Inferior parietal cortex (tissue), 1 donor: Measurements from ENCODE around the gene TPSD1.
"Not testable (repeated sequence)": the region's sequence is repeated elsewhere in the genome, so short reads cannot be mapped to it uniquely, and the experiment has no call there.

Experiments
- DNase-seq: peaks from one replicate; pipeline ENCODE4 v3.0.0-alpha.2; 2016; ENCODE audit errors: extremely low spot score

The TPSD1 gene

GRCh38 chr16:1255276-1256122 lies at the start of gene TPSD1:
Gene TPSD1 (plus strand): TSS chr16:1256069. CDS start chr16:1256281, 212 bp downstream.
- not testable (repeated sequence) for DNase-seq

- no peak for DNase-seq
Observed at GRCh38 chr16:1206326-1206725, 49.5 kb upstream of the TPSD1 start.

DNA sequence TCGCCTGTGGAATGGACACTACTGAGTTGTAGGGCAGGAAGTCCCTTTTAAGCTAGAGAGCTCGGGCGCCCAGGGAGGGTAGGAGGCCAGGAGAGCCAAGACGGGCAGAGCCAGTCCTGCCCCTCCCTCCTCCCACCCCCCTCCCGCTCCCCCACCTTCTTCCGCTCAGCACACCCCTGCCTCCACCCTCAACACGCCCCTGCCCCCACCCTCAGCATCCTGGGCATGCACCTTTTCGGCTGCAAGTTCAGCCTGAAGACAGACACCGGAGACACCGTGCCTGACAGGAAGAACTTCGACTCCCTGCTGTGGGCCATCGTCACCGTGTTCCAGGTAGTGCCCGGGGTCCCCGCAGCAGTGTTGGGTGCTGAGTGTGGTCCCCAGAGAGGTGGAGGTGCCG lies 49.1 kb upstream of the TPSD1 start:
- no peak for DNase-seq

DNA sequence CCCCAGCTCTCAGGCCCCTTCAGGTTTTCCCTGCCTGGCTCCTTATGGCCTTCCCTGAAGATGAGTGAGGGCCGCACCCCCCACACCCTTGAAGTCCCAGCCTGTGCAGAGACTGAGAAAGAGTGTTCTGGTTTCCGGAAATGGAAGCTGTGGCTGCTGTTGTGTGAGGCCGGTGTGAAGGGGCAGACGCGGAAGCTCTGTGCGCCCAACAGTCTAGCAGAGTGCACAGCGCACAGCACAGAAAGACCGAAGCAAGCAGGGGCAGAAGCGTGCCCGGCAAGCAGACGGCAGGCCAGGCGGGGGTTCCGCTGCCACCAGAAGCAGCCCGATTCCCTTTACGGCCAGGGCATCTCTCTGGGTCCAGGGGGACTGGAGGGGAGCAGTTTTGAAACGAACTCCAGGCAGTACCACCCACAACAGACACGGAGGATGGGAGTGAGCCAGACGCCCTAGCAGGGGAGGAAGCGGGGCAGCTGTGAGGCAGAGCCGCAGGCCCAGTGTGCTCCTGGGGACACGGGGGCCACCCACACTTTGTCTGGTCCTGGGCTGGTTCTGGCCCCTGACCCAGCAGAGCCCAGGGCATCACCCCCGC lies 47.5 kb upstream of the TPSD1 start:
- DNase-seq = no peak

DNA sequence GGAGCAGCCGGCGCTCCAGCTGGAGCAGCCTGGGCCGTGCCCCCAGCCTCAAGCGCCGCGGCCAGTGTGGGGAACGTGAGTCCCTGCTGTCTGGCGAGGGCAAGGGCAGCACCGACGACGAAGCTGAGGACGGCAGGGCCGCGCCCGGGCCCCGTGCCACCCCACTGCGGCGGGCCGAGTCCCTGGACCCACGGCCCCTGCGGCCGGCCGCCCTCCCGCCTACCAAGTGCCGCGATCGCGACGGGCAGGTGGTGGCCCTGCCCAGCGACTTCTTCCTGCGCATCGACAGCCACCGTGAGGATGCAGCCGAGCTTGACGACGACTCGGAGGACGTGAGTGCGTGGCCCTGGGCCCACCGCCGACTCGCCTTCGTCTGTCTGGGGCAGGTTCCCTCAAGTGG lies 46.8 kb upstream of the TPSD1 start:
- DNase-seq = no peak

GRCh38 chr16:1210461-1210860 lies 45.4 kb upstream of the TPSD1 start:
- DNase-seq = no peak

DNA sequence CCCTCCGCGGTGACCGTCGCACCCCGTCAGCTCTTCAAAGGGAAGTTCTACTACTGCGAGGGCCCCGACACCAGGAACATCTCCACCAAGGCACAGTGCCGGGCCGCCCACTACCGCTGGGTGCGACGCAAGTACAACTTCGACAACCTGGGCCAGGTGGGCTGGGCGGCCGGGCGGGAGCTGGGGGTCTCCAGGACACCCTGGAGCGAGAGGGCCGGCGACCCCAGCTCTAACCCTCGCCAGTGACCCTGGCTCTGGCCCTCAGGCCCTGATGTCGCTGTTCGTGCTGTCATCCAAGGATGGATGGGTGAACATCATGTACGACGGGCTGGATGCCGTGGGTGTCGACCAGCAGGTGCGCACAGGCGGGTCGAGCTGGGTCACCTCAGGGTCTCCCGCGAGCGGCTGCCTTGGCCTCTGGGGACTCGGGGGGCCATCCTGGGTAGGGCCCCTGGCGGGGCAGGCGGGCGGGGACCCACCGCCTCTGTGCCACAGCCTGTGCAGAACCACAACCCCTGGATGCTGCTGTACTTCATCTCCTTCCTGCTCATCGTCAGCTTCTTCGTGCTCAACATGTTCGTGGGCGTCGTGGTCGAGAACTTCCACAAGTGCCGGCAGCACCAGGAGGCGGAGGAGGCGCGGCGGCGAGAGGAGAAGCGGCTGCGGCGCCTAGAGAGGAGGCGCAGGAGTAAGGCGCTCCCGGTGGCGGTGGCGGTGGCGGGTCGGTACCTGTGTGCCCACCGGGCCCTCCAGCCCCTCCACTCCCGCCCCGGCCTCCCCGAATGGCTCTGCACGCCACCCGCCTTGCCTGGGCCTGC lies 44.2 kb upstream of the TPSD1 start:
- DNase-seq = peak; percentile 4

DNA sequence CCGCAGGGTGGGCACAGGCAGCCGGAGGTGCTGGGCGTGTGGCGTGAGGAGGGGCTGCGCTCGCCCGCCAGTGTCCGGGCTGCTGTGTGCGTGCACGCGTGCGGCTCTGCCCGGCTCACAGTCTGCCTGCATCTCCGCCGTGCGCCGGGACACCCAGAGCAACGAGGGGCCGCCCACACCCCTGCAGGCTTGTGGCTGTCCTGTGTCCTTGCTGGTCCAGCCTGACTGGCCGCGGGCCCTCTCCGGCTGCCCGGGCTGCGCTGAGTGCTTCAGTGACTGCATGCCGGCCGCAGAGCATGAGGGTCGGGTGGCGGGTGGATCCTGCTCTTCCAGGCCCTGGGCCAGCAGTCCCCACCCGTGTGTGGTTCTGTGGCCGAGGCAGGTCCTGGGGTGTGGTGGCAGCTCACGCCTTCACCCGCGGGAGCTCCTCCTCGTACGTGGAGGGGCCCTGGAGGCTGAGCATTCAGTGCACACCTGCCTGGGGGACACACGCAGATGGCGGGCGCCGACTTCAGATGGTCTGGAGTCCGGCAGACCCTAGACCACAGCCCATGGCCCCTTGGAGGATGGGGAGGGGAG lies 43.2 kb upstream of the TPSD1 start:
- no peak for DNase-seq

DNA sequence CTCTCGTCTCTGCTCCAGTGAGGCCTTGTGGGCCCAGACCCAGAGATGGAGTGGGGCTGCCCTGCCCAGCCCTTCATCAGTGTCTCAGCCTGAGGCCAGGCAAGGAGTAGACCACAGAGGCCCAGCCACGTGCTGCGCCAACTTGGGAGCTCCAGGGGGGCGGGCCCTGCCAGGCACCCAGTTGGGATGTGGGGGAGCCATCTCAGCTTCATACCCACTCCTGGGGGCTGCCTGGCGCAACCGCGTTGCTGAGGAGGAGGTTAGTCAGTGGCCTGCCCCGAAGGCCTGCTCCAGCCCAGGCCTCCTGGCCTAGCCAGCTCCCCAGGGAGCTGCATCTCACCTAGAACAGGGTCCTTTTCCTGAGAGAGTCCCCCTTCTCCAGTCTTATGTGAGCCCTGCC lies 42.6 kb upstream of the TPSD1 start:
- no peak for DNase-seq

DNA sequence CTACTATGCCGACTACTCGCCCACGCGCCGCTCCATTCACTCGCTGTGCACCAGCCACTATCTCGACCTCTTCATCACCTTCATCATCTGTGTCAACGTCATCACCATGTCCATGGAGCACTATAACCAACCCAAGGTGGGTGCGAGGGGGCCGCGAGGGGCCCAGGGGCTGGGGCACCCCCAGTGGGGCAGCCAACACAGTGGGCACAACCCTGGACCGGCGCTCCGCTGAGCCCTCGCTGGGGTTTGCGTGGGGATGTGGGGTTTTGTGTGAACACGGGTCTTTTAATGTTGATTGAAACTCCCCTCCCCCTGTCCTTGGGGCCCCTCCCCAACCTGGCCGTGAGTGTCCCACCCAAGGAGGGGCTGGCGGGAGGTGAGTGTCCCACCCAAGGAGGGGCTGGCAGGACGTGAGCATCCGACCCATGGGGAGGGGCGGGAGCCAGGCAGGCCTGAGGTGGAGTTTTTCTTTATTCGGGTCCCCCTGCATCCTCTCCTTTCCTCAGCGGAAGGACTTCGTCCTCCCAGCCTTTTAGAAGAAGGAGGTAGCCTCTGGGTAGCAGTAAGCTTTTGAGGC lies 42.0 kb upstream of the TPSD1 start:
- DNase-seq = no peak

GRCh38 chr16:1214719-1215118 lies 41.1 kb upstream of the TPSD1 start:
- no peak for DNase-seq

DNA sequence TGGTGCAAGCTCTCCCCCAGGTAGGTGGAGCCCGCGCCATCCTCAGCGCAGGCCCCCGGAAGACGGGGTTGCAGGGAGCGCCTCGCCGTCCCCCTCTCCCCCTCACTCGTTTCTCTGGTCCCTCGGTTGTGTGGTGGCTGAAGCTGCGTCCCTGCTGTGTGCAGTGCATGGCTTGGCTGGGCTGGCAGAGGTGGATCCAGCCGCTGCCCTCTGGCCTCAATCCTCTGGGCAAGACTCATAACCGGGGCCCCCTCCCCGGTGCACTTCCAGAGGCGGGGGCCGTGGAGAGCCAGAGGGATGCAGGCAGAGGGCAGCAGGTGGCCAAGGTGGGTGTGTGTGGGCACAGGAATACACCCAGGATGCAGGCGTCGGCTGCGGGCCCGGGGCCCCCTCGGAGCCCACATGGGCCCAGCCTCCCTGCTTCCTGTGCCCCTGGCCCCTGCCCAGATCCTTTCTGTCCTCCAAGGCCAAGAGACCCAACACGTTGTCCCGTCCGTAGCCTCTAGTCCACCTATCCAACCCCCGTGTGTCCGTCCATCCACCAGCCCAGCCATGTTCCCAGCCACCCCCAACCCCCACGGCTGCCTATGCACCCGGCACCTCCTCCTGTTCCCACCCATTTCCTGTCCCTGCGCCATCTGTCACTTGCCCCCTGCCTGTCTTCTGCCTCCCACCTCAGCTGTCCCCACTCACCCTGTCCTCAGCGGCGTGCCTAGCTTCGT lies 40.1 kb upstream of the TPSD1 start:
- DNase-seq = no peak

DNA sequence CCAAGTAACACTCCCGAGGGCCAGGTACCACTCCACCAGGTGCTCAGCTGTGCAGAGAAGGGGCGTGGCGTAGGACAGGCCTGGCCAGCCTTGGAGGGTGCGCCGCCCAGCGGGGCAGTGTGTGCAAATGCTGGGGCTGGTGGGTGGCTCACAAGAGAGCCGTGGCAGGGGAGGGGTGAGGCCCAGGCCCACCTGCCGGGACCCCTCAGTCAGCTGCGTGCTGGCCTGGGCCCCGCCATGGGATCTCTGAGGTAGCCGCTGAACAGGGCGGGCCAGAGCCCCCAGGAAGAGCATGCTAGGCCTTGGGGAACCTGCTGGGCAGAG lies 39.6 kb upstream of the TPSD1 start:
- DNase-seq = no peak

- DNase-seq = no peak
Observed at GRCh38 chr16:1216681-1217400, 39.0 kb upstream of the TPSD1 start.

DNA sequence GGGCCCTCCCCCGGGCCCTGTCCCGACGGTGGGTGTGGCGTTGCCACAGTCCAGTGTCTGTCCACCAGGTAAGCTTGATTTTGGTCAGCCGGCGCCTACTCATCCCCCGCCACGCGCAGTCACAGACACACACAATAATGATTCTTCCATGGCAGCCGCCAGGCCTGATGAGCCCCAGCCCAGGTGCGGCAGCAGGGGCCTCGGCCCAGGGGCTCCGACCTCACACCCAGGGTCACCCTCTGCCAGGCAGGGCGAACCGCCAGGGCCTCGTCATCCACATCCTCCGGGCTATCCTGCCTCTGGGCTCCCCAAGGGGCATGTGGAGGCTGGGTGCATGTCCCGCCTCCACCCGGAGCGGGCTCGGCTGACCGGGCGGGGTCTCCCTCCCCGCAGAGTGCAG lies 38.3 kb upstream of the TPSD1 start:
- DNase-seq = no peak

DNA sequence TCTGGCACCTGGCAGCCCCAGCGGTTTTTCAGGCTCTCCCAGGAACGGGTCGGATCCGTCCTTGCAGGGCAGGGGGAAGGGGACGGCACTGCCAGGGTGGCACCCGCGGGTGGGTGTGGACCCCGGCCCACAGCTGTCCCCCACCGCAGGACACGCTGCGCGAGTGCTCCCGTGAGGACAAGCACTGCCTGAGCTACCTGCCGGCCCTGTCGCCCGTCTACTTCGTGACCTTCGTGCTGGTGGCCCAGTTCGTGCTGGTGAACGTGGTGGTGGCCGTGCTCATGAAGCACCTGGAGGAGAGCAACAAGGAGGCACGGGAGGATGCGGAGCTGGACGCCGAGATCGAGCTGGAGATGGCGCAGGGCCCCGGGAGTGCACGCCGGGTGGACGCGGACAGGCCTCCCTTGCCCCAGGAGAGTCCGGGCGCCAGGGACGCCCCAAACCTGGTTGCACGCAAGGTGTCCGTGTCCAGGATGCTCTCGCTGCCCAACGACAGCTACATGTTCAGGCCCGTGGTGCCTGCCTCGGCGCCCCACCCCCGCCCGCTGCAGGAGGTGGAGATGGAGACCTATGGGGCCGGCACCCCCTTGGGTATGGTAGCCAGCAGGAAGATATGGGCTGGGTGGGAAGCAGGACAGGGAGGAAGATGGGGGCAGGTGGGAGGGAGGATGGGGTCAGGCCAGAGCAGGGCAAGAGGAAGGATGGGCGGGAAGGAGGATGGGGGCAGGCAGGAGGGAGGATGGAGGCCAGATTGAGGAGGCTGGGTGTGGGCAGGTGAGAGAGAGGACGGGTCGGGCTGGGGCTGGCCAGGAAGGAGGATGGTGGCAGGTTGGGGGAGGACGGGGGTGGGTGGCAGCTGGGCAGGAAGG lies 37.6 kb upstream of the TPSD1 start:
- DNase-seq = no peak

GRCh38 chr16:1218930-1219611 lies 36.8 kb upstream of the TPSD1 start:
- DNase-seq = no peak

- DNase-seq = no peak
Observed at GRCh38 chr16:1220098-1220728, 35.7 kb upstream of the TPSD1 start.
